Middle frontal gyrus (tissue), 1 donor: ENCODE measurements around the gene GRM4.

Experiments used
- DNase-seq: peaks from one replicate; pipeline ENCODE4 v3.0.0-alpha.2; 2015; ENCODE audit warnings: low spot score; ENCODE audit errors: extremely low spot score

GRM4 gene

DNA sequence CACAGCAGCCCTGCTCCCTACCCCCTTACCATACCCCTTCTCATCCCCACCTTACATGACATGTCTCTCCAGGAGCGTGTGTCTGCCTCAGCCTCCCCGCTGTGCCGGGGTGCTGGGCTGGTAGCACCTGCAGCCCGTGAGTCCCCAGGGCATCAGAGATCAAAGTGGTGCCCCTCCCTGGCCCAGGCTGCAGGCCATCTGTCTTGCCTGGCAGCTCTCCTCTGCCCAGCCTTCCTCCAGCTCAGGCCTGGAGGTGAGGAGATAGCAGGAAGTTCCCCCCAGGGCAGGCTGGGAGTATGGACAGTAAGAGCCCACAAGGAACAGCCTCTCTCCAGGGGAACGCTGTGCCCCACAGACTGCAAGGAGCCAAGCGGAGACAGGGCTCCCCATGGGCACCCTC lies 35.3 kb downstream of the GRM4 start:
- no peak for DNase-seq

DNA sequence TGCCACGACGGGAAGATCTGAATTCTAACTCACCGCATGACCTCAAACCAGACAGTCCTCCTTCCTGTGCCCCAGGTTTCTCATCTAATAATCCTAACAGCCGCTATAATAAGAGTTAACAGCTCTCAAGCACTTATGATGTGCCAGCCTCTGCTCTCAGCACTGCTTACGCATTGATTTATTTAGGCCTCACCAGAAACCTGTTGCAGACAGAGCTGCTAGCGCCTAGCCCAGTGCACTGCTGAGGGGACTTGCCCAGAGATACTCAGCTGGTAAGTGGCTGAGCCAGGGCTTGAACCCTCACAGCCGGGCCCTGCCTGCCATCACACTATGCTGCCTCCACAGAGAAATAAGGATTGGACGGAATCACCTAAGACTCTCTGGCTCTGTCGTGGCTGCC lies 37.7 kb downstream of the GRM4 start:
- DNase-seq, result no peak

DNA sequence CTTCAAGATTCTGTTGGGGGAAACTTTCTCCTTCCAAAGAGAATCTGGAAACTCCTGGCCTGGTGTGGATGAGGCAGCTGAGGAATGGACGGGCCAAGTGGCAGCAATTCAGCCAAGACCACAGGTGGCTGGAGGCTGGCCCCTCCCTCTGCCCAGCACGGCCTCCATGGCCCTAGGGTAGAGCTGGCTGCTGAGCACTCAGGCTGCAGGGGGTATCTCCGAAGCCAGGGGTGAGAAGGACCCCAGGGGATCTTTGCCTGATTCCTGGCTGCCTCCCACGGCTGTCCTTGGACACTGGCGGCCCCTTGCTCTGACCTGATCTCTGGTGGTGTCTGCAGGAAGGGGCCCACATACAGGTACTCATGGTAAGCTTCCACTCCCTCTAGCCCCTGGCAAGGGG lies 39.0 kb downstream of the GRM4 start:
- no peak for DNase-seq

DNA sequence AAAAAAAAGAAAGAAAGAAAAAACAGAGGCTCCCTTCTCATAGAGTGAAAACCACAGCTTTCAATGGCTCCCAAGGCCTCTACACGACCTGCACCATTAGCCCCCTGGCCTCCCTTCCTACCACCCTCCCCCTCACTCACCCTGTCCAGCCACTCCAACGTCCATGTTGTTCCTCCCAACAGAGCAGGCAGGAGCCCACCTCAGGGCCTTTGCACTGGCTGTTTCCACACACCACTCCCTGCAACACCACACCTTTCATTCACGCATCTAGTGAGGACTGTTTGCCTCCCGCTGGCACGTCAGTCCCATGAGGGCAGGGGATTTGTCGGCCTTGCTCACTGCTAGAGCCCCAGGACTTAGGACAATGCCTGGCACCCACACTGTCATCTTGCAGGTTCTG lies 39.5 kb downstream of the GRM4 start:
- no peak for DNase-seq

GRCh38 chr6:34104628-34105027 lies 41.3 kb downstream of the GRM4 start:
- DNase-seq, result no peak

DNA sequence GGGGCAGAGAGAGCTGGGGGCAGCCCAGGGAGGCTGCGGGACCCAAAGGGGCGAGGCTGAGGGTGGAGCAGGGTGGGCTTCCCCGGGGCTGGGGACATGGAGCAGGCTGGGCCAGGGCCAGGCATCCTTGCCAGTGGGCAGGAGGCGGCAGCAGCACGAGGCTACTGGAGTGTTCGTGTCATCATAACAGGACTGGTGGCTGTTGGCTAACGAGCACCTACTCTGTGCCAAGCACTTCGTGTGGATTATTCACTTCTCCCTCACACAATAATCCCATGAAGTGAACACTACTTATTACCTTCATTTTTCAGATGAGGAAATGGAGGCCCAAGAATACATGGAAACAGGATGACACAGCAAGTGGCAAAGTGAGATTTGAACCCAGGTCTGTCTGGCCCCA lies 41.7 kb downstream of the GRM4 start:
- DNase-seq, result no peak

DNA sequence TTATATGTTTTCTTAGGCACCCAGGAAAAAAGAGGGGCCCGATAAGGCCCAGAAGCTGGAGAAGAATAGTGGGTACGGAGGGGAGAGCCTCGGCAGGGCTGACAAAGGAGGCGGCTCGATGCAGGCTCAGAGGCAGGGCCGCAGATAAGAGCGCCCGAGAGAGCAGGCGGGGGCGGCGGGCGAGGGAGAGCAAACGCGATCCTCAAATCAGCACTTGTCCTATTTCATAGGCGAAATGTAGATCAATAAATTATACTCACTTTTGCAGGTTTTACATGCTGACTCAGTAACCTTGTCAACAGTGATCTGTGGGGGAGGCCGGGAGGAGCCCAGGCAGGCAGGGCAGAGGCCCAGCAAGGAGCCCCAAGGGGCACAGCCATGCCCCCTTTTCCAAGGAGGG lies 42.6 kb downstream of the GRM4 start:
- DNase-seq, result no peak

DNA sequence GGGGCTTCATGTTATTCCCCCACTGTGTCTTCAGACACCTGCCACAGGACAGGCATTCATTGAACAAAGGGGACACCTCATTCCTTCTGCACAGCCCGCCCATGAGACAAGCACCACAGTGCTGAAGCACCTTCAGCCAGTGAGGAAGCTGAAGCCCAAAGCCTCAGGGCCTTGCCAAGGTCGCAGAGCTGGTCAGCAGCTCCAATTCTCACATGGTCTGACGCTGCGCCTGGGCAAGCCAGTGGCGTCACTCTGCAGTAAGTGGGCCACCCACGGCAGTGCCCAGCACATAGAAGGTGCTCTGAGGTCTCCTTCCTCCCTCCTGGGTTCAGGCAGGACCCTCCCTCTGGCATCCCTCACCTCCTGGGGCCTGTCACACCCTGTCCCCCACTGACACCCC lies 43.2 kb downstream of the GRM4 start:
- no peak for DNase-seq

- DNase-seq, result no peak
Measured at GRCh38 chr6:34102099-34102656, 43.7 kb downstream of the GRM4 start.

DNA sequence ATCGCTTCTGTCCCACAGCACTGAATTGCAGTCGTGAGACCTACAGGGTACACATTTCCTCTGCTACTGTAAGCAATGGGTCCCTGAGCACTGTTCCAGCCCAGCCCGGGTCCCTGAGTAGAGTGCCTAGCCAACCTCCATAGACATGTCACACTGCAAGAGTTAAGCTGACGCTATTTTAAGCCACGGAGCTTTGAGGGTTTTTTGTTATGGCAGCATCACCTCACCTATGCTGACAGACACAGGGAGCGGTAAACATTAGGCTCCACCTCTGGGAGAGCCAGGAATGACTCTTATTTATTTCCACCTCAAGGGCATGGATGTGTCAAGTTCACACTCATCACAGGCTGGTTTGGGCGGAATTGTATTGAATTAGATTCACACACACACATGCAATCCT lies 45.1 kb downstream of the GRM4 start:
- no peak for DNase-seq

DNA sequence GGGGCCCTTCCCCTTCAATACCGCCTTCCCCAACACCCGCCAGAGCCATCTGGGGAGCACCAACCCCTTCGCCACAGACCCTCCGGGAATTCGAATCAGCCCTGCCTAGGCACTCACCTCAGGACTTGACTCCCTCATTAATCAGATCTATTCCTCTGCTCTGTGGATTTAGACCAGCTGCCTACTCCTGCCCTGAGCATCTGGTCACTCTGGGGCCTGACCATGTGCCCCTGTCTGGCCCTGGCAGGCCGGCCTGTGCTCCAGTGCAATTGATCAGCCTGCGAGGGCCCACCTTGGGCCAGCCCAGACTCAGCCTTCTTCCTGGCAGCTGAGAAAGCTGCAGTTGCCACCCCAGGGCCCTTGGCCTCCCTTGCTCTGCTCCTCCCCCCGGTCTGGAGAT lies 46.0 kb downstream of the GRM4 start:
- no peak for DNase-seq

DNA sequence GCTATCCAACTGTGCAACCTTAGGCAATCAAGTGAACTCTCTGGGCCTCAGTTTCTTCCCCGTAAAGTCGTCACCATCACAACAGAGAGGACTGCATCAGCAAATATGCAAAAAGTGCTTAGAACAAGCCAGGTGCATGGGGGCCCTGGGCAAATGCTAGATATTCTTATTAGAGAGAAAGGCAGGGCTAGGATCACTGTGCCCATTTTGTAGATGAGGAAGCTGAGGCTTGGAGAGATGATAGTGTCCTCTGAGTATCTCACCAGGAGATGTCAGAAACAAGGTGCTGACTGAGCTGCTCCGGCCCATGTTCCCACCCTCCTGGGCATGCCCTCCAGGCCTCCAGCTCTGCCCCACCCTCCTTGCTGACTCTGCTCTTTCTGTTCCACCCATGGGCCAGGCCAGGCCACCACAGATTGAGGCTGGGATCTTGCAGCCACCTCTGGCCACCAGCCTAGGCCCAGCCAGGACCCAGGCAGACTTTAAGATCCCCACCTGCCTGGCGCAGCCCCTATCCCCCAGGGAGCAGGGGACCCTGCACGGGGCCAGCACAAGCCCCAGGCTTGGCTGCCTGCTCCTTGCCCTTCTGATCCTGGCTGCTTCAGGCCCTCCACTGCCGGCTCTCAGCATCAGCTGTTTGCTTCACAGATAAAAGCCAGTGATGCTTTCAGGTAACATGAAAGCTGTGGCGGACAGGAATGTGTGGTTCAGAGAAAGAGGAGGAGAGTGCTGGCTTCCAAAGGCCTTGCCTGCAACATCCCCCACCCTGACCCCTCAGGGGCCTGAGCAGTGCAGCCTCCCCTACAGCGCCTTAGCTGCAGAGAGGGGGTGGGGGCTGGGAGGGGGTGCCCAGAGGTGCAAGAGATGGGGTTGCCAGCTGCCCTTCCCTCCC lies 47.6 kb downstream of the GRM4 start:
- DNase-seq, result no peak

DNA sequence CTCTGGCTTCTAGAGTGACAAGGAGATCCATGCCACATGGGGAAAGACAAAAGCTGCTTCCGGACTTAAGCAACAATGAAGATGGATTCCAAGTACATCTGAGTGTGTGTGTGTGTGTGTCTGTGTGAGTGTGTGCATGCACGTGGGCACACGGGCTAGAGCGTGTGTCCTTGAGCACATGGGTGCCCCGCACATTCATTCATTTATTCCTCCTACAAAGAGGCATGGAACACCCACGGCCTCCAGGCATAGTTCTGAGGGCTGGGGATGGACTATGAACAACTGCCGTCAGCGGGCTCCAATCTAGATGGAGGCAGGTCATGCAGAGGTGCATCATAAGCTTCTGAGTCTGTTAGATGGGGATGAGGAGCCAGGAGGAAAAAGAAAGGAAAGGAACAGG lies 49.1 kb downstream of the GRM4 start:
- no peak for DNase-seq

DNA sequence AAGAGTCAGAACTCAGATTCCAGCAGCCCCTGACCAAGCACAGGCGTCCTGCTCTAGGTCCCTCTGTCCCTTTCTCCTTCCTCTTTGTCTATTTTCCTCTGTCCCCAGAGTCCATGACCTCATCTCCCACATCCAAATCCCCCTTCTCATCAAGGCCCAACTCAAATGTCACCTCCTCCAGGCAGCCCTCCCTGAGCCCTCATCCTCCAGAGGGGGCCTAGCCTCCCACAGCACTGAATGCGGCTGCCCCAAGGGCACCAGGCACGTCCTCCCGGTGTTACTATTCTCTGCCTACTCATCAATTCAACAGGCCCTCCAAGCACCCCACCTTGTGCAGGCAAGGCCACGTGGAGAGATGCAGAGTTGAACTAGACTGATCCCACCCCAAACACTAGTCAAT lies 49.7 kb downstream of the GRM4 start:
- DNase-seq, result no peak

GRCh38 chr6:34095741-34096140 lies 50.1 kb downstream of the GRM4 start:
- DNase-seq, result no peak

DNA sequence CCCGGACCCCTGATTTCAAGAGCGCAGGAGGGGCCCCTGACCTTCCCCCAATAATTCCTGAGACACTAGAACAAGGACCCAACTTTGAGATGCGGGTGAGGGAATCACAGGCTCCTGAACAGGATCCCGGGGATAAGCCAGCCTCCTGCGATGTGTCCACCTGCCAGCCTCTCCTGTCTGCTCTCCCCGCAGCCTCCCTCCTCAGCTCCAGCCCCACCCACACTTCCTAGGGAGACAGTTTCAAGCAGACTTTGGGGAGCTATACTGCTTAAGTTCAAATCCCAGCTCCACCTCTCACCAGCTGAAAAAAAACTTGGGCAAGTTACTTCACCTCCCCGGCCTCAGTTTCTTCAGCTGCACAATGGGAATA lies 50.8 kb downstream of the GRM4 start:
- DNase-seq, result no peak

DNA sequence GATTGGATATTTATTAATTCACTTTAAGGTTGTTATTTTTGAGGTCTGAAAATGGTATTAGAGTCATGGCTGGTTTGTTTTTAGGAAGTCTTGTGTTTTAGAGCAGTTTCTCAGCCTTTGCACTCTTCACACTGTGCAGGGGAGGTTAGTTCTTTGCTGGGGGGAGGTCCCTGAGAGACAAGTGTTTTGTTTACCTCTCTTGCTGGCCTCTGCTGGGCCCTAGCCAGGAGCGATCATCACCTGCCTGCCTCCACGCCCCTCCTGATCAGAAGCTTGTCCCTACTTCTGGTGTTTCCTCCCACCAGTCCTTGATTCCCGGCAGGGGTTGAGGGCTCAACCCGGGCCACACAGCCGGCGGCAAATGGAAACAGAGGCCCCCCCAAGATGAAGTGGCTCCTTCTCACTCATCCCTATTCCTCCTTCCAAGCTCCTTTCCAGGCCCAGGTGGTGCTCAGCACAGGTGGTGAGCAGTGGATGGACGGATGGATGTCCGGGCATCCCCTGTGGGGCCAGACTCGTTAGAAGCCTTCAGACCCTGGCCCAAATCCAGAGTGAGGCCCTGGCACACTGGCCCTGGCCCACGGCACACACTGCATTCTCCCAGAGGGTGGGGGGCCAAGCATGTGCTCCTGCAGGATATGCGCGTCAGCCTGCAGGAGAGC lies 51.3 kb downstream of the GRM4 start:
- no peak for DNase-seq

- DNase-seq, result no peak
Measured at GRCh38 chr6:34093854-34094430, 51.9 kb downstream of the GRM4 start.

GRCh38 chr6:34093206-34093605 lies 52.7 kb downstream of the GRM4 start:
- no peak for DNase-seq

- DNase-seq, result no peak
Measured at GRCh38 chr6:34092631-34093030, 53.3 kb downstream of the GRM4 start.

GRCh38 chr6:34090935-34091334 lies 55.0 kb downstream of the GRM4 start:
- DNase-seq, result no peak

DNA sequence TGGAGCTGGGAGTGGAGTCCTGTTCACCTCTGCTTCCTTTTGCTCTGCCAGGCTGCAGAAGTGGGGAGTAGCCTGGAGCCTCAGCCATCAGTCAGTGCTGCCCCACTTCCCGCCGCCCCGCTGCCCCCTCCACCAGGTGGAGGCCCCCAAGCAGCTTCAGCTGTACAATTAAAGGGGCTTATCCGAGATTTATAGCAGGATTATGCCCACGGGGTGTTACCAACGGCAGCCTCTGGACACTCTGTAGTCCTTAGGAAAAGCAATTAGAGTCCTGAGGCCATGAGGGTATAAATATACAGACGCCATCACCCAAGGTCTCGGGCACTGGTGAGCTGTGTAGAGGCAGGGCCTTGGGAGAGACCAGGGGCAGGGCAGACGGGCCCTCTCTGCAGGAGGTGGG lies 55.4 kb downstream of the GRM4 start:
- DNase-seq, result no peak
